GM18861 (cell line): ENCODE measurements around the gene OR2T4.

Experiments used
- ATAC-seq: cut with Tn5 transposase; IDR thresholded peaks from one replicate; pipeline ENCODE4 v1.9.1; 2021; ENCODE audit not compliant: unreplicated experiment

Gene OR2T4, protein sequence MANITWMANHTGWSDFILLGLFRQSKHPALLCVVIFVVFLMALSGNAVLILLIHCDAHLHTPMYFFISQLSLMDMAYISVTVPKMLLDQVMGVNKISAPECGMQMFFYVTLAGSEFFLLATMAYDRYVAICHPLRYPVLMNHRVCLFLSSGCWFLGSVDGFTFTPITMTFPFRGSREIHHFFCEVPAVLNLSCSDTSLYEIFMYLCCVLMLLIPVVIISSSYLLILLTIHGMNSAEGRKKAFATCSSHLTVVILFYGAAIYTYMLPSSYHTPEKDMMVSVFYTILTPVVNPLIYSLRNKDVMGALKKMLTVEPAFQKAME

GRCh38 chr1:248361121-248361715, at the start of gene OR2T4:
Gene OR2T4 (plus strand): TSS chr1:248361665. CDS start chr1:248361665, 0 bp downstream.
- ATAC-seq: no peak

GRCh38 chr1:248316796-248317195, 44.7 kb upstream of the OR2T4 start:
- no peak for ATAC-seq

- ATAC-seq: no peak
Measured at GRCh38 chr1:248324468-248324867, 37.0 kb upstream of the OR2T4 start, which contains the start of gene OR2M7. Gene OR2M7 (minus strand): TSS chr1:248324568. CDS start chr1:248324568, 0 bp downstream.

GRCh38 chr1:248343451-248343850, 18.0 kb upstream of the OR2T4 start:
- no peak for ATAC-seq

GRCh38 chr1:248348475-248348874, 13.0 kb upstream of the OR2T4 start, which contains the start of gene OR14C36:
Gene OR14C36 (plus strand): TSS chr1:248348775. CDS start chr1:248348775, 0 bp downstream.
- ATAC-seq: no peak

- ATAC-seq: no peak
Measured at GRCh38 chr1:248359415-248359814, 2.0 kb upstream of the OR2T4 start.

- ATAC-seq: no peak
Measured at GRCh38 chr1:248366609-248367008, 5.1 kb downstream of the OR2T4 start.

GRCh38 chr1:248372394-248372793, 10.9 kb downstream of the OR2T4 start:
- ATAC-seq: no peak

DNA sequence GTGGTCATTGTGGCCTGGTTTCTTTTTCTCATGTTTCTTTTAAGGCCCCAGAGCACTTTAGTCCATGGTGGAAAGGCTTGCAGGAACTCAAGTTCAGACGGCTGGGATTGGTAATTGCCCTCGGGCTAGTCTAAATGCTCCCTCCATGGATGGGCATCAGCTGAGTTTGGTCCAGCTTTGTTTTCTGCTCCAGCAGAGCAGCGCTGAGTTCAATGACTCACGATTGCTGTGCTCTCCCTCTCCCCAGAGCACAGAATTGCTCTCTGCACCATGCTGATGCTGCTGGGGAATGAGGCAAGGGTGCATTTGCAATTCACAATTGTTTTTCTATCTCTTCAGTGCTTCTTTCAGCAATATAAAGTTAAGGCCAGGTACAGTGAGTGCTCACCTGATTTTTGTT, 12.3 kb downstream of the OR2T4 start:
- no peak for ATAC-seq

DNA sequence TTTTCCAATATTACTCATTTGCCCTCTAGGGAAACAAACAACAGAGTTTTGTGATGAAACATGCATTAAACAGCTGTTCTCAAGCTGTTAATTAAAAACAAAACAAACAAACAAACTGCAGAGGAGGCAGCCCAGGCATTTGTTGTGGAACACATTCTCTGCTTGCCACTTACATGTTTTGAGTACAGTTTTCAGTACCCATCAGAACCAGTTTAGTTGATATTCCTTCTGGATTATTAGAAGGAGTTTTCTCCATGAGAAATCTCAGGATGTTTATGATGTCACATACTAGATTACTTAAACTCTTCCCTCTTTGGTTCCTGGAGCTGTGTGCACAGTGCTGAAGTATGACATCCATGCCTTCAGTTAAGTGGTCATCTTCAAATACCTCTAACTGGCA, 14.0 kb downstream of the OR2T4 start, which contains the start of gene OR2T6:
Gene OR2T6, plus strand, starts transcription at position 301 of the 400 bp plus-strand sequence. CDS start 11,863 bp downstream, outside the sequence.
- no peak for ATAC-seq

DNA sequence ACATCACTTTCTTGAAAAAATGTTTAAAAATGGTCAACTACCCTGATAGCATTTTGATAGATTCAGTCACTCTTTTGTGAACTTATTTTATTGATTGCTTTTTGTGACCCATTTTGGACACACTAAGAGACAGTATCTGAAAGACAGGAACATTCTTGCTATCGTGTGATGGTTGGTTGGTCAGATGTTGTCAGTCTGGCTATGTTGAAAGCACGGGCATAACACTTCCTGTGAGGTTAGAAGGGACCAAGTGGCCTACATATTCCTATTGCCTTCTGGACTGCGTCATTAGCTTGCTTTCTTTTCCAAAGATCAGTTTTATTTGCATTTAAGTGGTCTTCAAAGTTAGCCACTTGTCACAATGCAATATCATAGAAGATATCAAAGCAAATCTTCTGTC, 15.5 kb downstream of the OR2T4 start:
- no peak for ATAC-seq

DNA sequence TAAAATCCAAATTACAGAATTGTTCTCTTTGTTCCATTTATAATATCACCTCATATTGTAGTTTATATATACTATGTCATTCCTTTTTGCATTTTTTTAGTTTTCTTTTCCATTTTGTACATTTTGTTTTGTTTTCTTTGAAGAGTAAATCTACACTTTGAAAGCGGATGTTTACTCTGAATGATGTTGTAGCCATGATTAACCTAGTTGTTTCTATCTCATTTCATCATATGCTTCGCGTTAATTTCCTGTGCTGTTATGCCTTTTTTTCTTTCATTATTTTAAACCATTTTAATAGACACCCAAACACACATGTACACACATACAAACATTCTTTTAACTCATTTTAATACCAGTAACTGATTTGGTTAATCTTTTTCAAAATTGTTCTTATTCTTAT, 19.4 kb downstream of the OR2T4 start:
- no peak for ATAC-seq

- ATAC-seq: no peak
Measured at GRCh38 chr1:248388426-248388825, 27.0 kb downstream of the OR2T4 start.

- ATAC-seq: no peak
Measured at GRCh38 chr1:248393050-248393449, 31.6 kb downstream of the OR2T4 start.

DNA sequence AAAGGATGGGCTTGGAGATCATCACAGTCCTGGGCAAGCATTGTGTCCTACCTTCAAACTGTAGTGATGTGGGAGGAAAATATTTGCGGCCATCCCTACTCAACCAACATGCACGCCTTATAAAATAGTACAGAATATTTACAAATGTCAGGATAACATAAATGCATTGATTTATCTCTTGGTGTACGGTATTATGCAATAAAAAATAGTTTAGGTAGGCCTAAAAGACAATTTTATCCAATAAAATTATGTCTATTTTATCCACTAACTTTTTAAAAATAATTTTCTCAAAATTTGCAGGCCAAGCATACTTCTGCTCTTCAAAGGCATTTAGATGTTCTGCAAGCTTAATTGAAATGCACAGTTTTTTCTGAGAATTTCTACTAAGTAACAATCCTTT, 41.3 kb downstream of the OR2T4 start, which contains the start of gene OR2T1:
Gene OR2T1, plus strand, starts transcription at position 301 of the 400 bp plus-strand sequence. CDS start 3,100 bp downstream, outside the sequence.
- no peak for ATAC-seq

GRCh38 chr1:248404024-248404423, 42.6 kb downstream of the OR2T4 start:
- ATAC-seq: no peak

DNA sequence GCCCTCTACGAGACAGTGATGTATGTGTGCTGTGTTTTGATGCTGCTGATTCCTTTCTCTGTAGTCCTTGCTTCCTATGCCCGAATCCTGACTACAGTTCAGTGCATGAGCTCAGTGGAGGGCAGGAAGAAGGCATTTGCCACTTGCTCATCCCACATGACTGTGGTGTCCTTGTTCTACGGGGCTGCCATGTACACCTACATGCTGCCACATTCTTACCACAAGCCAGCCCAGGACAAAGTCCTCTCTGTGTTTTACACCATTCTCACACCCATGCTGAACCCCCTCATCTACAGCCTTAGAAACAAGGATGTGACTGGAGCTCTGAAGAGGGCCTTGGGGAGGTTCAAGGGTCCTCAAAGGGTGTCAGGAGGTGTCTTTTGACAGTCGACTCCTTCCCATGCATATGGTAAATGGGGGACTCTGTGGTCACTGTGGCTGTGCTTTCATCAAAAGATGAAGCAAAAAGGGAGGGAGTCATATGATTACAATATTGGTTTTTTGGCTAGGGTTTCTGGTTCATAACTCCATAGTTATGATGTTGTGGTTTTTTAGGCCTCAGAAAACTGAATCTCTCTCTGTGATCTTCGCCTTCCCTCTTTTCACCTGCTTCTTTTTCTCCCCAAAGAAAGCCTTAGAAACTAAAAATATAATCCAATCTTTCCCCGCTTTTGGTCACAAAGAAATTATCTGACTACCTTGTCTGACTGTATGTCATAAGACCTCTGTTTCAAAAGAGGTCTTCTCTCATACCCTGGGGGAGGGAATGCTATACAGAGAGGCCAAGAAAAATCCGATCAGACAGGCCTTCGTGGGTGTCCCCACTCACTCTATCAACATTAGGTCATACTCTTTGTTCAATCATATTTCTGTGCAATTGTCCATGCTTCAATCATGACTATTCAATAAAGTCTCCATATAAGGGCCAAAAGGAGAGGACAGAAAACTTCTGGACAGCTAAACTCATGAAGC, 45.5 kb downstream of the OR2T4 start:
- no peak for ATAC-seq
